ENCODE data around the gene GRXCR2. TPM values are rescaled to one million over a fixed set of nuclear protein-coding genes. Genes with fewer than 3 reads are reported as not detected.

GRXCR2 gene
- total RNA-seq, 1 experiment from 2014 or later: not detected

DNA sequence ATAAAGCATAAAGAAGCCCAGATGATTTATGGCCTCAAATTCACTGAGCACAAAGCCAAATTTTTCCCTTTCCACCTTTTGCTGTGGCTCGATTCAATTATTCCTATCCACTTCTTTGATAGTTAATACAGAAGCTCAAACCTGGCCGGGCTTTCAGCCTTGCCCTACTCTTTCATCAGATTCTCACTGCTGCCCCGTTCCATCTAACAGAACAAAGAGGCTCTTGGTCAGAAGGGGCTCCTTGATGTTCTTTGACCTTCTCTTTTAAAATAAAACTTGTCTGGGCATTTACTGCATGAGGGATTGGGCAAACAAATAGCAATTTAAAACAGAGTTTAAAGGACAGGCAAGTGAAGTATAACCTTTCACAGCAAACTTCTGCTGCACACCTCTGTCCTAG is 9.8 kb downstream of the GRXCR2 start:
- Histone ChIP-seq H3K9me3 (ENCODE audit: control insufficient read depth in 1 of 2, insufficient read depth in 1 of 2, low read depth in 1 of 2, low read length in 2 of 2) (no peaks in the 10 kb centered on the region), H3K9ac (ENCODE audit: low read length) (no peak overlapping the region), H3K27ac (ENCODE audit: low read depth, low read length) (no peak overlapping the region), H3K27me3 (ENCODE audit: insufficient read depth, low read length) (no peaks in the 10 kb centered on the region), H3K79me2 (ENCODE audit: insufficient read depth, low read length) (no peaks in the 10 kb centered on the region), H3K4me3 (replicated peaks in 1 of 2; ENCODE audit: low read depth in 1 of 2, low read length in 2 of 2) (no peak overlapping the region), H3K4me2 (ENCODE audit: low read length) (no peak overlapping the region), H3K4me1 (ENCODE audit: control insufficient read depth in 1 of 2, insufficient read depth in 2 of 2, low read length in 2 of 2) (no peaks in the 10 kb centered on the region), H3K9me2 (ENCODE audit: insufficient read depth) (0 out of 2 replicates have a peak, but pooled peaks cover 3% of the 10 kb centered on the region), H3K36me3 (ENCODE audit: control insufficient read depth in 1 of 2, insufficient read depth in 2 of 2, low read length in 2 of 2) (no peaks in the 10 kb centered on the region), H2AFZ (ENCODE audit: low read depth, low read length, poor library complexity, severe bottlenecking) (no peak overlapping the region), H4K20me1 (ENCODE audit: insufficient read depth) (no peaks in the 10 kb centered on the region)
- ATAC-seq (no peak), DNase-seq (ENCODE audit: low read depth, low spot score) (no peak)
- RAD21 ChIA-PET (ENCODE audit: low non-redundant PET in 1 of 2, low total read pairs in 2 of 2, uncharacterized antibody in 2 of 2, unreplicated experiment in 2 of 2): no interaction called here
- CTCF ChIA-PET: interaction anchor here (1.2 kb wide), 1 partner anchor 25 kb away, joined by 4 read pairs; no protein-coding TSS in a partner anchor
- POLR2A ChIA-PET: no interaction called here
- no TSS peak for BruUV-seq (replicated peaks)
- TF ChIP-seq JUND (IDR thresholded peaks at IDR 0.05): no peak
- no peak for TF ChIP-seq ZFX (IDR thresholded peaks at IDR 0.05)
- no peak for TF ChIP-seq FOSL1 (IDR thresholded peaks at IDR 0.05; ENCODE audit: low read depth)
- intact Hi-C loops (cut with micrococcal nuclease): no loop called here

DNA sequence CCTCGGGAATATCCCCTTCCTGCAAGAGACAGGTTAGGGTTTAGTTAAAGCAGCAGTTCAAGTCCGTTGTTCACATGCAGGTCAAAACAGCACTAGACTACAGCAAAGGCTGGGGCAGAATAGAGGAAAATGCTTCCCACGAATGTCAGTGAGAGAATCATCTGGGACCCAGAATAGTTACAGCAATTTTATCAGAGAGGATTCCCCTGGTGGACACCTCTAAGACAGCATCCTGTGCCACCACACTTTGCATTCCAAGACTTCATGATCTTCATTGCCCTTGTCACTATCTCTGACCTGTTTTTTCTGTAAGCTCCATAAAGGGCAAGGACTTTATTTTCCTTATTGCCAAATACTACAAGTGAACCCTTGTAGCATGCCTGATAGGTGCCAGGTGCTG is 12.9 kb downstream of the GRXCR2 start:
- Histone ChIP-seq H2AFZ (ENCODE audit: low read depth, low read length, poor library complexity, severe bottlenecking) (peak overlapping the region; percentile 12), H3K9ac (ENCODE audit: low read length) (no peak overlapping the region), H3K36me3 (ENCODE audit: control insufficient read depth in 1 of 2, insufficient read depth in 2 of 2, low read length in 2 of 2) (no peaks in the 10 kb centered on the region), H3K4me1 (ENCODE audit: control insufficient read depth in 1 of 2, insufficient read depth in 2 of 2, low read length in 2 of 2) (peaks cover 4 to 14% of the 10 kb centered on the region in 2 experiments; a peak in 3 of 4 replicates), H4K20me1 (ENCODE audit: insufficient read depth) (no peaks in the 10 kb centered on the region), H3K27me3 (ENCODE audit: insufficient read depth, low read length) (no peaks in the 10 kb centered on the region), H3K4me2 (ENCODE audit: low read length) (no peak overlapping the region), H3K27ac (ENCODE audit: low read depth, low read length) (no peak overlapping the region), H3K79me2 (ENCODE audit: insufficient read depth, low read length) (no peaks in the 10 kb centered on the region), H3K9me2 (ENCODE audit: insufficient read depth) (no peaks in the 10 kb centered on the region), H3K4me3 (replicated peaks in 1 of 2; ENCODE audit: low read depth in 1 of 2, low read length in 2 of 2) (no peak overlapping the region), H3K9me3 (ENCODE audit: control insufficient read depth in 1 of 2, insufficient read depth in 1 of 2, low read depth in 1 of 2, low read length in 2 of 2) (no peaks in the 10 kb centered on the region)
- peak; percentile 15; the same call in 1 of the 2 replicates for TF ChIP-seq RAD21 (IDR thresholded peaks at IDR 0.05; ENCODE audit: low read depth)
- TF ChIP-seq, protein P1, sequence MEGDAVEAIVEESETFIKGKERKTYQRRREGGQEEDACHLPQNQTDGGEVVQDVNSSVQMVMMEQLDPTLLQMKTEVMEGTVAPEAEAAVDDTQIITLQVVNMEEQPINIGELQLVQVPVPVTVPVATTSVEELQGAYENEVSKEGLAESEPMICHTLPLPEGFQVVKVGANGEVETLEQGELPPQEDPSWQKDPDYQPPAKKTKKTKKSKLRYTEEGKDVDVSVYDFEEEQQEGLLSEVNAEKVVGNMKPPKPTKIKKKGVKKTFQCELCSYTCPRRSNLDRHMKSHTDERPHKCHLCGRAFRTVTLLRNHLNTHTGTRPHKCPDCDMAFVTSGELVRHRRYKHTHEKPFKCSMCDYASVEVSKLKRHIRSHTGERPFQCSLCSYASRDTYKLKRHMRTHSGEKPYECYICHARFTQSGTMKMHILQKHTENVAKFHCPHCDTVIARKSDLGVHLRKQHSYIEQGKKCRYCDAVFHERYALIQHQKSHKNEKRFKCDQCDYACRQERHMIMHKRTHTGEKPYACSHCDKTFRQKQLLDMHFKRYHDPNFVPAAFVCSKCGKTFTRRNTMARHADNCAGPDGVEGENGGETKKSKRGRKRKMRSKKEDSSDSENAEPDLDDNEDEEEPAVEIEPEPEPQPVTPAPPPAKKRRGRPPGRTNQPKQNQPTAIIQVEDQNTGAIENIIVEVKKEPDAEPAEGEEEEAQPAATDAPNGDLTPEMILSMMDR (IDR thresholded peaks at IDR 0.05 in 2 of 3, conservative IDR thresholded peaks at IDR 0.05 in 1 of 3; ENCODE audit: borderline replicate concordance in 1 of 3, insufficient read depth in 1 of 3, low read depth in 2 of 3, low read length in 2 of 3): peak in 2 of 3 experiments; percentile 50 to 53; a peak in 4 of 6 replicates
- no peak for TF ChIP-seq SRF (IDR thresholded peaks at IDR 0.05; ENCODE audit: low read depth)
- BruUV-seq (replicated peaks): no TSS peak
- POLR2A ChIA-PET: no interaction called here
- RAD21 ChIA-PET (ENCODE audit: low non-redundant PET in 1 of 2, low total read pairs in 2 of 2, uncharacterized antibody in 2 of 2, unreplicated experiment in 2 of 2): no interaction called here
- intact Hi-C loops (cut with micrococcal nuclease): no loop called here
- CTCF ChIA-PET: interaction anchor here (1.8 kb wide), 1 partner anchor 28 kb away, joined by 4 read pairs; no protein-coding TSS in a partner anchor
- ATAC-seq (peak; percentile 81), DNase-seq (ENCODE audit: low read depth, low spot score) (no peak)

Data from HCT116 (cell line).